ENCODE measurements around the gene KRT10.
A peak's percentile ranks its signal among the peaks of the same experiment; 100 is the strongest.
"Not testable (repeated sequence)": the region's sequence is repeated elsewhere in the genome, so short reads cannot be mapped to it uniquely, and the experiment has no call there.

The KRT10 gene

DNA sequence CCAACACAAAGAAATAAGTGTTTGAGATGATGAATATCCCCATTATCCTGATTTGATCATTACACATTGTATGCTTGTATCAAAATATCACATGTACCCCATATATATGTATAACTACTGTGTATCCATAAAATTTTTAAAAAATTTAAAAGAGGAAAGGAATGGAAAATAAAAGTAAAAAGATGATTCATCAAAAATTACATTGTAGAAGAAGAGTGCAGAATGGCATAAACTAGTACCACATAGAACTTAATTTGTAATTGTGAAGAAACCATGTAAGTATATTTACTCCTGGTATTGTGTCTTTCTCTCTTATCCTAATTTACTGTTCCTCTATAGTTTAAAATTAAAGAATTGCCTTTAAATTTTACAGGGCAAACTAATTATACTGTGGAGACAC lies 11.5 kb upstream of the KRT10 start:
- DNase-seq (ENCODE audit: low read depth, low spot score) = no peak

DNA sequence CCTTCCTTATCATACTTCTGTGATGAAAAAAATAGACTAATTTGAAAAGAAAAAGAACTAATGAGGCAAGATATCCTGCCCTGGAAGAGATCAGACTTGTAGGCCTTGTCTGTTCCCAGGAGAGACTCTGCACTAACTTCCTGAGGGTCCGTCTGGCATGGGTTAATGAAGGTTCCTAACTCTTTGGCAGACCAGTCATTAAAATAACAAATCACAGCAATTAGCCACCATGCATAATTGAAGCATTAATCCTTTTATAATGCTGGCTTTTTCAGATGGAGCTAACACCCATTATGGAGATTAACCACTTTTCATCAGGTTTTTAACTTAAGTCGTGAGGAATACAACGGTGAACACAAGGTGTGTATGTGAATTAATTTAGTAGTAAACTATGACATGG lies 10.4 kb upstream of the KRT10 start:
- no peak for DNase-seq (ENCODE audit: low read depth, low spot score)

DNA sequence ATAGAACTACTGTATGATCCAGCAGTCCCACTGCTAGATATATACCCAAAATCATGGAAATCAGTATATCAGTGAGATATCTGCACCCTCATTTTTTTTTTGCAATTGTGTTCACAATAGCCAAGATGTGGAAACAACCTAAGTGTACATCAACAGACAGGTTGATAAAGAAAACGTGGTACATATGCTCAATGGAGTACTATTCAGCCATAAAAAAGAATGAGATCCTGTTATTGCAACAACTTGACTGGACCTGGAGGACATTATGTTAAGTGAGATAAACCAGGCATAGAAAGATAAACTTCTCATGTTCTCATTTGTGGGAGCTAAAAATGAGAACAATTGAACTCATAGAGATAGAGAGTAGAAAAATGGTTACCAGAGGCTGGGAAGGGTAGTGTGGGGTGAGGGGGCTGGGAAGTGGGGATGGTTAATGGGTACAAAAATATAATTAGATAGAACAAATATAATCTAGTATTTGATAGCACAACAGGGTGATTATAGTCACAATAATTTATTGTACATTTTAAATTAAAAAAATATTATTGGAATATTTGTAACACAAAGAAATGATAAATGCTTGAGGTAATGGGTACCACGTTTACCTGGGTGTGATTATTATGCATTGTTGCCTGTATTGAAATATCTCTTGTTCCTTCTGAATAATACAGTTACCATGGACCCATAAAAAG lies 7.8 kb upstream of the KRT10 start:
- DNase-seq (ENCODE audit: low read depth, low spot score) = no peak

DNA sequence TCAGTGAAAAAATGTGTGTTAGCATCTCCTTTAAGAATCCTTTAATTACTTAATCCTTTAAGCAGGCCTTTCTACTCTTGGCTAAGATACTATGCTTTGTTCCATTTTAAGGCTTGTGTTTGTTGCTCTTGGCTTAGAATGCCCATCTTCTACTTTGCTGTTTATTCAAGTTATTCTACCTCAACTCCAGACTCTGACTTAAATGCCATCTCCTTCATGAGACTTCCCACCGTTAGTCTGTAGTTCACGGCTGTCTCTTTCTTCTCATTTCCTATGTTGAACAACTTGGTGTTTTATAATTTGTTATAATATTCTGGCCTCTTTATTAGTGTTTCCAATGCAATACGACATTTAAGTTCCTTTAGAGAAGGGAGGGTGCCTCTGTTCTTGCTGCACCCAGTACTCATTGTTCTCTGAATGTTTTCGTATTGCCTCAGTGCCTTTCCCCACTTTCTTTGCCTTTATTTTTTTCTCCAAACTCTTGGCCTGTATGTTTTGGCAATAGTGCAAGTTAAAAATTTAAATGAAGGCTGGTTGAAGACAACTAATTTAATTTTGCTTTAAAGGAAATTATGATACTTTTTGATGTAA lies 6.1 kb upstream of the KRT10 start:
- peak; percentile 48 for DNase-seq (ENCODE audit: low read depth, low spot score)

DNA sequence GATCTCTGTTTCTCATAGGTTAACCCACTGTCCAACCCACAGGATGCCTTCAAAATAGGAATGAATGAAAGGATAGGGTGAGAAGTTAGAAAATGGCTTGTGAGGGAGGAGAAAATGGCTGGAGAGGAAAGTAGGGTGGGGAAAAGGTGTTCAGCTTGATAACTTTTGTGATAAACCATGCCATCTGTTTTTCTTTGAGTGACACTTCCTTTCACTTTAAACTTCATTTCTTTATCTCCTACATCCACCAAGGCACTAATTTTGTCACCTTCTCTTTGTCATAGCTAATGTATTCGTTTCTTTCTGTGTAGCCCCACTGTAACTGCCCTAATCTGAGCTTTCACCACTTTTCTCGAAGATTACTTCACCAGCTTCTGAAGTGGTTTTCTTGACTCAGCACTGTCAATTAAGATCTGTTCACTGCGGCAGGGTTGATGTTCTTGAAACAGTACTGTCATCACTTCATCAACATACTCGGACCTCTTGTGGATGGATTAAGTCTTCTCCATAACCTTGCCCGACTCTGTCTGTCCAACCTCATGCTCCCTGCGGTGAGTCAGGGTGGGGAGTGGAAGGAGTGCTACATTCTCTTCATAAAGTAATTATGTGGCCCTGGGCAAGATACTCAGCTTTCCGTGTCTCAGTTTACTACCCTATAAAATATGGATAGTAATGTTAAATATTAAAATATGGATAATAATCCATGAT lies 5.5 kb upstream of the KRT10 start:
- peak; percentile 74 for DNase-seq (ENCODE audit: low read depth, low spot score)

DNA sequence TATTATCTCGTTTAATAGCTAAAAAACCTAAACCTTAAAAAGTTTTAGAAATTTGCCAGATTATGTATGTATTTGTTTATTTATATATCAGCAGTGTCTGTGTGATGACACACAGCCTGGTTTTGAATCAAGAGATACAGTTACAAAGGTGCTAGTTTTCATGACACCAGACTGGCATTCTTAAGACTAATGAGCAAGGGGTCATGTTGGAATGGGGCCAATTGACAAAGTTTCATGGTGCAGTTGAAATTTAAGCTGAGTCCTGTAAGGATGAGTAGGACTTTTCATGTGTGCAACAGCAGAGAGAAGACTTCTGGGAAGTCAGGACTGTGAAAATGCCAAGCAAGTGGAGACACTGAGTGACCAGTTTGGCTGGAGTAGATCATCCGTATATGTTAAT lies 3.2 kb upstream of the KRT10 start:
- DNase-seq (ENCODE audit: low read depth, low spot score) = no peak

DNA sequence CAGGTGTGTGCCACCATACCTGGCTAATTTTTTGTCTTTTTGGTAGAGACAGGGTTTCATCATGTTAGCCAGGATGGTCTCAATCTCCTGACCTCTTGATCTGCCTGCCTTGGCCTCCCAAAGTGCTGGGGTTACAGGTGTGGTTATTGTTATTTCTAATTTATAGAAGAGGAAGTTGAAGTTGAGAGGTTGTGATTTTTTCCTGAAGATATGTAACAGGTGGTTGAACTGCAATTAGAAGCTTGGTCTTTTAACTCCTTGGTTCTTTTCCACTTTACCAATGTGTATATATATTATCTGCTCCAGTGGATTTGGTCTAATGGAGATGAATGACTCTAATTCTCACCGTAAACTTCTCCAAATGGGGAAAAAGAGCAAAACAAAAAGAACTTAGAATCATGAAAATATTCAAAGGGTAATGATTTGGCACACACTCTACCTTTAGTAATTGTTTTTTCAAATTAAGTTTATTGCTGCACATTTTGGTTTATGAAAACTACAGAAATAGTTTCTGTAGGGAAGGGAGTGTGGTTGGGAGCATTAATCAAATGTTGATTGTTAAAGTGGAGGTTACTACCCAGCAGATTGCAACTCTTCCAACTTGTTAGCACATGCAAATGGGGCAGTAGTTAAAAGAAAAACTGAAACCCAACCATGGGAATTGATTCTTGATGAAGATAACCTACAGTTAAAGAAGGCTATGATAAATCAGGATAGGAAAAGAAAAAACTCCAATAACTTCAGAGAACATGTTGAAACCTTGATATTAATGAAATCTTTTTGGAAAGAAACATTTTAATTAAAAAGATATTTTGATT lies 1.8 kb upstream of the KRT10 start:
- DNase-seq (ENCODE audit: low read depth, low spot score) = no peak

DNA sequence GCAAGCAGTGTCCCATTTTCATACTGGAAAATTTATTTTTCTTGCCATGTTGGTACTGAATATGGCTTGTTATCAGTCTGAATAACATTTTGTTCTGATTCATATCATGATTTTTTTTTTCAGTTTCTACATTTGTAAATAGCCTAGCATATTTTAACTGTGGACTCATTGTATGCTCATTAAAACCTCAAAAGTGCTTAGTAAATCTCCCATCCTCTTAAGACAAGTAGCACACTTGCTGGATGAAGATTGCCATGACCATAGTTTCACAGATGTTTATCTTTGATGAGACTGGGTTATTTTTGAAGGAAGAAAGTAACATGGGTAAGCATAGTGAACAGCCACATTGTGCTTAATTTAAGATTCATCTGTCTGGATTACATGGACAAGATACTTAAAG lies 878 bp downstream of the KRT10 start:
- DNase-seq (ENCODE audit: low read depth, low spot score) = no peak

DNA sequence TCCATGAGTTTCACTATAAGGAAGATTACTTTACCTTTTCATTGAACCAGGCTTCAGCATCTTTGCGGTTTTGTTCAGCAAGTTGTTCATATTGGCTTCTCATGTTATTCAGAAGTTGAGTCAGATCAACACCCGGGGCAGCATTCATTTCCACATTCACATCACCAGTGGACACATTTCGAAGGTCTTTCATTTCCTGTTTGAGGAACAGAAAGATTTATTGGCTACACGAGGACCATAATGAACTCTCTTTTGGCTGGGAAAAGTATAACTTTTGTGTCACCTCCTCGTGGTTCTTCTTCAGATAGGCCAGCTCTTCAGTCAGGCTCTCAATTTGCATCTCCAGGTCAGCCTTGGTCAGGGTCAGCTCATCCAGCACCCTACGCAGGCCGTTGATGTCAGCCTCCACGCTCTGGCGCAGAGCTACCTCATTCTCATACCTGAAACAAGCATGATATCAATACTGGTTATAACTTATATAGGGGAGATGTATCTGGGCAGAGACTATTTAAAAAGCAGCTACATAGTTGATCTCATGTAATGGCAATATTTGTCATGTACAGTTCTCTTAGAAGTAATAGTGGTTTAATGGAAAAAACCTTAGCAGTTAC lies 2.1 kb downstream of the KRT10 start:
- DNase-seq (ENCODE audit: low read depth, low spot score) = no peak

DNA sequence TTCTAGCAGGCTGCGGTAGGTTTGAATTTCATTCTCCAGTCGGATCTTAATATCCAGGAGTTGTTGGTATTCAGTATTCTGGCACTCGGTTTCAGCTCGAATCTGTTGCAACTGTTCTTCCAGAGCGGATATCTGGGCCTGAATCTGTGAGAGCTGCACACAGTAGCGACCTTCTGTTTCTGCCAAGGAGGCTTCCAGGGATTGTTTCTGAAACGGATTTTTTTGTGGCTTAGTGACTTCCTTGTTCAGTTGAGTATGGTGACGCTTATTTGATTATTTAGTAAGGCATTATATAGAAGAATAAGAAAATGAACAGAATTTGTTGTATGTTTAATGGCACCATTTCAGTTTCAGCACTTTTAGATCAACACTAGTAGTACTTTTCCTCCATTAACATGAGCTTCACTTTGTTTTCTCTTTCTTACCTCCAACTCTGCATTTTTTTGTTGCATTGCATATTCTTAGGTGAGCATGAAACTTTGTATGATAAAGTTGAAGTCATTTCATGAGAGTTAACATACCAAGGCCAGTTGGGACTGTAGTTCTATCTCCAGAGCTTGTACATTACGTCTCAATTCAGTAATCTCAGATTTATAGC lies 2.8 kb downstream of the KRT10 start:
- peak; percentile 35 for DNase-seq (ENCODE audit: low read depth, low spot score)

DNA sequence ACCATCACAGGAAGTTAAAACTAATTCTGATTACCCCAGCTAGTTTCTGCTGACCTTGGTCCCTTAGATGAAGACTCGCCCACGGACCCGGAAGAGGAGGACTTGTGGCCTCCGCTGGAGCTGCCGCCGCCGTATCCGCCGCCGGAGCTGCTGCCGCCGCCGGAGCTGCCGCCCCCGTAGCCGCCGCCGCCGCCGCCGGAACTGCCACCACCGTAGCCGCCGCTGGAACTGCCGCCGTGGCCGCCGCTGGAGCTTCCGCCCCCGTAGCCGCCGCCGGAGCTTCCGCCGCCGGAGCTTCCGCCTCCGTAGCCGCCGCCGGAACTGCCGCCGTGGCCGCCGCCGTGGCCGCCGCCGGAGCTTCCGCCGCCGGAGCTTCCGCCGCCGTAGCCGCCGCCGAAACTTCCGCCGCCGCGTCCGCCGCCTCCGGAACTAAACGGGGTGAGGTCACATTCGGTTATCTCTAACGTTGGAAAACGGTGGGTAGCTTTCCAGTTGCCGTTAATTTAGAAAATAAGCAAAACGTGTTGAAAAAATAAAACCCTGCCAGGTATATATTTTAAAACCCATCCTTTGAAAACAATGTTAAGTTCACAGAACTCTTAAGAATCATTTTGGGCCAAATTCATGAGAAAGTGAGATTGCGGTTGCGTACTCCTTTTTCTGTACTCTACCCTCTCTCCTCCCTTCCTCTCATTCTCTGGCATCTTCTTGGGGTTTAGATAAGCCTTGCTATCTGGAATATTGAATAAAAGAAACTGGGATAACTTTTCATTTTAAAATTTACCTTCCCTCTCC lies 3.5 kb downstream of the KRT10 start:
- peak; percentile 95 for DNase-seq (ENCODE audit: low read depth, low spot score)

DNA sequence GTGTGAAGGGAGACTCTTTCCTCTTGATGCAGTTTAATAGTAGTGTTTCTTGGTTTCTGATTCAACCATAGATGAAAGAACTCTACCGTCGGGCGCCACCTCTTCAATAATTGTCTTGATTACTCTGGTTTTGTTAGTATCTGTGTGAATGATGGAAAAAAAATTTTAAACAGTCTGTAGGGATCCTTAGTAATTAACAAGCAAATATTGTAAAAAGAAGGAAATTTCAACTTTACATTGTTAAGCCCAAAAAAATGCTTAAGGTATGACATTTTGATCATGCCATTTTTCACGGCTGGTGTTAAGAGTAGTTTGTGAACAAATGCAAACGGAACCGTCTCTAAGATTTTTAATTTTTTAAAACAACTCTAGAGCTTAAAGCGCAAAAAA lies 4.1 kb downstream of the KRT10 start:
- DNase-seq (ENCODE audit: low read depth, low spot score) = no peak

DNA sequence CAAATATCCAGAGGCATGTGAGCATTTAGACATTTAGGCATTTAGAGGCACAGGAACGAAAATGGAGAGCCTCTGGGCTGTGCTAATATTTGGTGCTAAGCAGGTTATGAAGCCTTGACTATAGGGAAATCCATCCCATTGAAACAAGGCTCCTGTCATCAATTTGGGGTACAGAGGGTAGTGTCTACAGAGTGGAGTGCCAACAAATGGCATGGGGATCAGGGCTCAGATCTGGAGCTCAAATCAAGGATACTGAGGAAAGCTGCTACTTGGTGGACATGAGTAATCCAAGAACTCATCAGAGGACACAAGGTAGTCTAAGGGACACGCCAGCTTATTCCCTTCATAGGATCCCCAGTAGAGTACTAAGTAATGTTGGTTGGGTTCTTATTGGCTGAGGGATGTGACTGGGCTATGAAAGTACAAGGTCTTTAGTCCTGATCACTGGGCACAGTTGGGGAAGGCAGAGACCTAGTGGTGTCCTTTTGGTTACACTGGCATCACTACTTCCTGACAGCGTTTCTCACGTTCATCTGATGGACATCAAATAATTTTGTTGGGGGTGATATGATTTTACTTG lies 5.2 kb downstream of the KRT10 start:
- no peak for DNase-seq (ENCODE audit: low read depth, low spot score)

DNA sequence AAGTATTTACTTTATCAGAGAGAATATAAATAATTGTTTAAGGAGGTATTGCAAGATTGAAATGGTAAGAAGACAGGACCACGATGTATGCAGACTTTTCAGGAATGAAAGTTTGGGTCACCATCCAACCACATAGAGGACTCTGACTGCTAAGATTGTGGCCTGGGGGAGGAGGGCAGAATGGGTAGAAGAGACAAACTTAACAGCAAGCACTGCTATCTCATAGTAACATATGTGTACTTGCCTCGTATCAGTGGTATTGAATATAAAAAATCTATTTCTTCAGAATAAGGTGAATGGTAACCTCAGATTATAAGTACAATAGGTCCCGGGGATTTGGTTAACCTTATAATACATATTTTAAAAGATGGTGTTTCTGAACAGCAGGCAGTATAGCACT lies 5.8 kb downstream of the KRT10 start:
- no peak for DNase-seq (ENCODE audit: low read depth, low spot score)

DNA sequence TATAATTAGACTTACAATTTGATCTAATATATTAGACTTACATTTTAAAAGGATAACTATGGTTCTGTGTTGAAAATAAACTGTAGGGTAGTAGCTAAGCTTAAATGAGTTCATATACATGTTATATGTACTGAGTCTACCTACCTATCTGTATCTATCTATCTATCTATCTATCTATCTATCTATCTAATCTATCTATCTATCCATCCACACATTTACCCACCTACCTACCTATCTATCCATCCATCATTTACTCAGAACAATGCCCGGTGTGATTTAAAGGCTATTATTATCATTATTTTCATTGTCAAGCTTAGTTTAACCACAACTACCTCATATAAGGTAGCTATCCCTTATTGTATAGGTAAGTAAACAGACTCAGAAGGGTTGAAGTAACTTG lies 7.0 kb downstream of the KRT10 start:
- DNase-seq (ENCODE audit: low read depth, low spot score) = no peak

DNA sequence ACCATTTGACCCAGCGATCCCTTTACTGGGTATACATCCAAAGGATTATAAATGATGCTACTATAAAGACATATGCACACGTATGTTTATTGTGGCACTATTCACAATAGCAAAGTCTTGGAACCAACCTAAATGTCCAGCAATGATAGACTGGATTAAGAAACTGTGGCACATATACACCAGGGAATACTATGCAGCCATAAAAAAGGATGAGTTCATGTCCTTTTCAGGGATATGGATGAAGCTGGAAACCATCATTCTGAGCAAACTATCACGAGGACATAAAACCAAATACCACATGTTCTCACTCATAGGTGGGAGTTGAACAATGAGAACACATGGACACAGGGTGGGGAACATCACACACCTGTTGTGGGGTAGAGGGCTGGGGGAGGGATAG lies 7.8 kb downstream of the KRT10 start:
- DNase-seq (ENCODE audit: low read depth, low spot score) = not testable (repeated sequence)

DNA sequence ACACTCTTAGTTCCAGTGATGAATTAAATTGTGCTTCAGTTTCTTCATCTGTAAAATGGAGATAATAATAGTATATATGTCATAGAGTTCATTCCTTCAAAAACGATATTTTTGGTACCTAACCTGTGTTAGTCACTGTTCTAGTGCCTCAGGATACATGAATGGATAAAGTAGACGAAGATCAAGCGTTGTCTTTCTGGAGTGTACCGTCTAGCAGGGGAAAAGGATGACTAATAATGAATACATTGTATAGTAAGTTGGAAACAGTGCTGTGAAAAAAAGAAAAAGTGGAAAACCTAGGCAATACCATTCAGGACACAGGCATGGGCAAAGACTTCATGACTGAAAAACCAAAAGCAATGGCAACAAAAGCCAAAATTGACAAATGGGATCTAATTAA lies 8.6 kb downstream of the KRT10 start:
- no peak for DNase-seq (ENCODE audit: low read depth, low spot score)

DNA sequence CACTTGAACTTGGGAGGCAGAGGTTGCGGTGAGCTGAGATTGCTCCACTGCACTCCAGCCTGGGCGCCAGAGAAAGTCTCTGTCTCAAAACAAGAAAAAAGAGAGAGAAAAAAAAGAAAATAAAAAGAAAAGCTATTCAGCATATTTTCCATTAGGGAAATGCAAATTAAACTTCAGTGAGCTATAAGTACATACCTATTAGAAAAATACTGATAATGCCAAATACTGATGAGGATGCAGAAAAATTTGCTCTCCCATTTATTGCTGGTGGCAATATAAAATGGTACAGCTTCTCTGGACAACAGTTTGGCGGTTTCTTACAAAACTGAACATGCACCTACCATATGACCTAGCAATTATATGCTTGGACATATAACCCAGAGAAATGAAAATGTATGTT lies 9.8 kb downstream of the KRT10 start:
- DNase-seq (ENCODE audit: low read depth, low spot score) = no peak

DNA sequence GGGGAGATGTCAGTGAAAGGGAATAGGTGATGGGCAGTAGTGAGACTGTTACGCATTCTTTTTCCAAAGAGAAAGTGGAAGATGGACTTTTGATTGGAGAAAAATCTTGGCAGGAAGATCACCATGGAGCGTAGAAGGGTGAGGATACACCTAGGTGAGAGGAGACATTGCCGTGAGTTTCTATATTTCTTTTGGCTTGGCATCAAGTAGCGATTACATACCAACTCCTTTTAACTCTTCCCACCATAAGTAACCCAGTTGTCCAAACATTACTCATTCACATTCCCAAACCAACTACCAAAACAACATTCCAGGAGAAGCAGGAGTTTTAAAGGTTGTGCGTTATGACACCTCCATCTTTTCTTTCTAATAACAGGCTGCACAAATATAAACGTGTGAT lies 11.9 kb downstream of the KRT10 start:
- peak; percentile 54 for DNase-seq (ENCODE audit: low read depth, low spot score)

DNA sequence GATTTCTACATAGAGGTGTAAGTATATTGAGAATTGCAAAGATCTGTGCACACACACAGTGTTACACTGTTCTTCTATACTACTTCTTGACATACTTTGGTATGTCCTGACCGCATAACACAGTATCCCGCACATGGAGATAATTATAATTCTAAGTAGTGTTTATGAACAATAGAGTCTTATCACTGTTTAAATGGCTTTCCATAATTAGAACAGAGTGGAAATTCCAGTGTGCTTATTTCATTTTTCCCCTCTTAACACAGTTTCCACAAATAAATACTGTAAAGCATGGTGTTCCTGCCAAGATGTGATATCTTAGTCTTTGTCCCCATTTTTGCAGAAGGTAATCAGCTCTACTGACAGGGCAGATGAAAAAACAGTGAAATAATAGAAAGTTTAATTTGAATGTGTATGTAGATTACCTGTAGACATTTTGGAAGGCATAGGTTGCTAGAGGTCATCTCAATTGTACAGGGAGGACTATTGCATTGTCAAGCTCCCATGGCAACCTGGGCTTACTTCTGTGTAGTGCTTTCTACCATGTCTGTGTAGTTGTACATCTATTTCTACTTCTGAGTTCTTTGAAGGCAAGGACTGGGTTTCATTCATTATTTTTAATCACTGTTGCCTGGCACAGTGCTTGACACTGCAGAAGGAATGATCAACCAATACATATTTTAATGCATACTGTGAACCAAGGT lies 12.5 kb downstream of the KRT10 start:
- no peak for DNase-seq (ENCODE audit: low read depth, low spot score)
